ENCODE data around the gene ATRNL1.

- TF ChIP-seq ATF3 (CRISPR knock-in tag; conservative IDR thresholded peaks at IDR 0.05) (no peak), NR3C1 (CRISPR knock-in tag; conservative IDR thresholded peaks at IDR 0.05; ENCODE audit: low read depth) (no peak), CBFB (CRISPR knock-in tag; IDR thresholded peaks at IDR 0.05; ENCODE audit: low read depth) (no peak), CTCF (IDR thresholded peaks at IDR 0.05) (no peak), ZNF263 (CRISPR knock-in tag; IDR thresholded peaks at IDR 0.05; ENCODE audit: low read depth) (no peak), TP53 (CRISPR knock-in tag; IDR thresholded peaks at IDR 0.05) (no peak)
These were observed 881.2 kb downstream of the ATRNL1 start for GRCh38 chr10:115974351-115974750.
